IMR-90 (cell line): Measurements from ENCODE around the gene LPIN1. TPM values are rescaled to one million over a fixed set of nuclear protein-coding genes. Genes with fewer than 3 reads are reported as not detected.

Experiments used
- ATAC-seq: fragments of 200-7000 bp; cut with Tn5 transposase; 2 replicates; pipeline ENCODE4 v1.9.1; 2020; ENCODE audit warnings: low read depth, mild to moderate bottlenecking, moderate library complexity
- BruUV-seq: library from RNA; stranded (reverse); fragments of 400-500 nt; replicated peaks from 2 replicates; lab custom pipeline; 2021; lab: Mats Ljungman, UMichigan
- CTCF ChIA-PET: fragments of 300-600 bp; formaldehyde crosslinking; extraction: SDS; loops from one replicate; lab custom pipeline; 2021; ENCODE audit warnings: antibody characterized with exemption; lab: Yijun Ruan, JAX
- POLR2A ChIA-PET: fragments of 300-600 bp; sonication (Branson Sonifier 250); formaldehyde crosslinking; loops from one replicate; lab custom pipeline; 2022; ENCODE audit warnings: antibody characterized with exemption; ENCODE audit not compliant: unreplicated experiment; lab: Charles Lee
- DNase-seq: peaks from one replicate; pipeline ENCODE4 v3.0.0; 2013
- H2AFZ ChIP-seq: replicated peaks from 2 replicates; pipeline ENCODE3; 2013; ENCODE audit warnings: low read length, mild to moderate bottlenecking; ENCODE audit not compliant: poor library complexity
- H2AK5ac ChIP-seq: 2 replicates; pipeline ENCODE4 v1.6.1; 2013; ENCODE audit warnings: low read depth, low read length, inconsistent platforms
- H2AK9ac ChIP-seq: replicated peaks from 2 replicates; pipeline ENCODE3; 2013; ENCODE audit warnings: mild to moderate bottlenecking, low read depth, low read length, moderate library complexity; ENCODE audit not compliant: poor library complexity
- H2BK120ac ChIP-seq: 2 replicates; pipeline ENCODE4 v1.6.1; 2013; ENCODE audit warnings: low read depth, low read length, inconsistent platforms
- H2BK15ac ChIP-seq: 3 replicates; pipeline ENCODE4 v1.6.1; 2013; ENCODE audit warnings: low read depth, low read length, inconsistent platforms
- H2BK20ac ChIP-seq: 2 replicates; pipeline ENCODE4 v1.6.1; 2013; ENCODE audit warnings: low read depth, mild to moderate bottlenecking, inconsistent platforms, low read length, moderate library complexity
- H2BK5ac ChIP-seq: 2 replicates; pipeline ENCODE4 v1.6.1; 2013; ENCODE audit warnings: mild to moderate bottlenecking, low read depth, low read length, inconsistent platforms; ENCODE audit not compliant: poor library complexity, severe bottlenecking
- H3K14ac ChIP-seq: replicated peaks from 2 replicates; pipeline ENCODE4 v1.6.1; 2013; ENCODE audit warnings: low read depth, low read length, inconsistent platforms
- H3K18ac ChIP-seq: 2 replicates; pipeline ENCODE4 v1.6.1; 2013; ENCODE audit warnings: low read depth, low read length, control low read depth
- H3K23ac ChIP-seq: 2 replicates; pipeline ENCODE4 v1.6.1; 2013; ENCODE audit warnings: low read depth, low read length, inconsistent platforms
- H3K27ac ChIP-seq: 2 replicates; pipeline ENCODE4 v1.5.1; 2013; ENCODE audit warnings: mild to moderate bottlenecking, control low read depth, low read length; ENCODE audit not compliant: insufficient read depth
- H3K27me3 ChIP-seq: 2 replicates; pipeline ENCODE4 v1.6.1; 2013; ENCODE audit warnings: low read length; ENCODE audit not compliant: control insufficient read depth, insufficient read depth
- H3K36me3 ChIP-seq: 2 replicates; pipeline ENCODE4 v1.6.1; 2013; ENCODE audit warnings: low read length, mixed read lengths; ENCODE audit not compliant: control insufficient read depth, insufficient read depth
- H3K4ac ChIP-seq: 2 replicates; pipeline ENCODE4 v1.6.1; 2013; ENCODE audit warnings: low read depth, low read length, inconsistent platforms
- H3K4me1 ChIP-seq: 2 replicates; pipeline ENCODE4 v1.6.1; 2013; ENCODE audit warnings: low read length, mixed read lengths; ENCODE audit not compliant: control insufficient read depth, insufficient read depth
- H3K4me2 ChIP-seq: 2 replicates; pipeline ENCODE4 v1.6.1; 2013; ENCODE audit warnings: low read depth, mild to moderate bottlenecking, control low read depth, low read length, moderate library complexity
- H3K4me3 ChIP-seq: 2 replicates; pipeline ENCODE4 v1.5.1; 2013; ENCODE audit warnings: low read depth, mild to moderate bottlenecking, control low read depth, low read length, moderate library complexity; ENCODE audit not compliant: insufficient read depth
- H3K56ac ChIP-seq: 2 replicates; pipeline ENCODE4 v1.6.1; 2013; ENCODE audit warnings: low read length, inconsistent platforms; ENCODE audit not compliant: insufficient read depth; ENCODE audit errors: extremely low read depth
- H3K79me1 ChIP-seq, 2 experiments: 2 replicates each; pipeline ENCODE4 v1.6.1; 2013; ENCODE audit warnings: low read length in 2 of 2, inconsistent platforms in 1 of 2, low read depth in 1 of 2
- H3K9ac ChIP-seq: 2 replicates; pipeline ENCODE4 v1.6.1; 2013; ENCODE audit warnings: low read depth, low read length, control low read depth
- H3K9me1 ChIP-seq: 2 replicates; pipeline ENCODE4 v1.6.1; 2013; ENCODE audit warnings: low read length, inconsistent platforms; ENCODE audit not compliant: insufficient read depth
- H3K9me3 ChIP-seq: 2 replicates; pipeline ENCODE4 v1.6.1; 2013; ENCODE audit warnings: low read length; ENCODE audit not compliant: control insufficient read depth, insufficient read depth
- H4K20me1 ChIP-seq: 2 replicates; pipeline ENCODE4 v1.6.1; 2013; ENCODE audit warnings: low read length, inconsistent platforms; ENCODE audit not compliant: insufficient read depth
- H4K5ac ChIP-seq: 2 replicates; pipeline ENCODE4 v1.6.1; 2013; ENCODE audit warnings: mild to moderate bottlenecking, low read depth, low read length, control low read depth
- H4K8ac ChIP-seq, 2 experiments: 2 replicates each; pipeline ENCODE4 v1.6.1; 2013; ENCODE audit warnings: low read depth in 2 of 2, low read length in 2 of 2, control low read depth in 1 of 2, inconsistent platforms in 1 of 2
- H4K91ac ChIP-seq: 2 replicates; pipeline ENCODE4 v1.6.1; 2013; ENCODE audit warnings: low read depth, low read length, inconsistent platforms; ENCODE audit not compliant: insufficient read depth
- BHLHE40 ChIP-seq: fragments of 150-350 bp; IDR thresholded peaks from 2 replicates; pipeline ENCODE4 v1.6.1; 2016; ENCODE audit warnings: mild to moderate bottlenecking, low read depth, low read length
- POLR2A ChIP-seq: IDR thresholded peaks from 2 replicates; pipeline ENCODE4 v1.6.1; 2012; ENCODE audit warnings: mild to moderate bottlenecking, low read depth, low read length
- WGBS, 2 experiments: methylation state at CpG; one replicate each; pipeline versions ENCODE4 v1.1.5 to v1.1.7; 2013; ENCODE audit warnings: missing lambda C conversion rate in 2 of 2; ENCODE audit not compliant: insufficient read length in 1 of 2; ENCODE audit errors: extremely low coverage in 2 of 2; 5-methylcytosine and 5-hydroxymethylcytosine counted together
- dilution Hi-C: fragments of 300-500 bp; cut with HindIII; formaldehyde crosslinking; loops from one replicate; pipeline ENCODE4 v1.14.3; 2018; ENCODE audit warnings: low sequenced_read_pairs; ENCODE audit not compliant: unreplicated experiment
- in situ Hi-C: fragments of 300-500 bp; cut with MboI; formaldehyde crosslinking; loops from 3 replicates; pipeline ENCODE4 v1.14.3; 2019; ENCODE audit warnings: low sequenced_read_pairs, inconsistent platforms, mixed read lengths
- intact Hi-C: fragments of 100-400 bp; cut with micrococcal nuclease; formaldehyde crosslinking; loops from 2 replicates; pipeline ENCODE4 v1.10.0; 2022
- polyA plus RNA-seq, 3 experiments: library from polyadenylated mRNA; depleted of rRNA; stranded (reverse); fragments of >200 nt; gene quantifications; 2 replicates each; pipeline ENCODE4 v1.2.3, GENCODE V29; 2012; ENCODE audit warnings: low replicate concordance in 1 of 3
- total RNA-seq: library from RNA; depleted of rRNA; stranded (reverse); fragments of >200 nt; gene quantifications from 2 replicates; pipeline ENCODE4 v1.2.3, GENCODE V29; 2012

The LPIN1 gene
- total and polyA plus RNA-seq, 2 of the 4 experiments (the other 2 are of a cell fraction): 21.3 to 25.1 TPM

- TF ChIP-seq BHLHE40: no peak
- TF ChIP-seq POLR2A: no peak
- Histone ChIP-seq H3K18ac (no peak overlapping the region), H2AK9ac (no peak overlapping the region), H3K4me2 (no peak overlapping the region), H2AFZ (peak overlapping the region; percentile 39), H4K20me1 (no peaks in the 10 kb centered on the region), H3K4ac (no peak overlapping the region), H3K23ac (no peak overlapping the region), H4K91ac (no peak overlapping the region), H3K9me3 (peaks cover 10% of the 10 kb centered on the region; the same call in 1 of the 2 replicates), H3K4me1 (no peaks in the 10 kb centered on the region), H3K56ac (no peak overlapping the region), H2BK120ac (no peak overlapping the region), H4K5ac (no peak overlapping the region), H3K14ac (no peak overlapping the region), H3K4me3 (no peak overlapping the region), H3K36me3 (no peaks in the 10 kb centered on the region), H2BK15ac (no peak overlapping the region), H3K27me3 (peaks cover 4% of the 10 kb centered on the region; the same call in 1 of the 2 replicates), H2BK20ac (no peak overlapping the region), H3K9ac (no peak overlapping the region), H2AK5ac (no peak overlapping the region), H4K8ac (no peak overlapping the region), H3K79me1 (no peaks in the 10 kb centered on the region), H3K27ac (no peak overlapping the region), H2BK5ac (no peak overlapping the region), H3K9me1 (peaks cover 7% of the 10 kb centered on the region; the same call in 1 of the 2 replicates)
- intact Hi-C loops (no loop called here), in situ Hi-C loops (no loop called here), dilution Hi-C loops (no loop called here)
- no TSS peak for BruUV-seq
- WGBS, 2 experiments: 74% methylated on average over 9 of the region's 10 CpGs; no CpG with 5 or more reads in 1 of the 2 experiments
- ATAC-seq (no peak), DNase-seq (no peak)
- POLR2A ChIA-PET: no interaction called here
- CTCF ChIA-PET: interaction anchor here (0.6 kb wide), 1 partner anchor 1152 kb away, joined by 3 read pairs; no protein-coding TSS in a partner anchor
Observed at GRCh38 chr2:11855064-11855760, 108.8 kb downstream of the LPIN1 start.
